ENCODE measurements around the gene BRSK2.

GRCh38 chr11:1493650-1494244, 104.0 kb downstream of the BRSK2 start:
- no peak for TF ChIP-seq POLR2A (IDR thresholded peaks at IDR 0.05; ENCODE audit: low read length)
- no peak for TF ChIP-seq GATA1 (IDR thresholded peaks at IDR 0.05; ENCODE audit: low read depth, low read length)

All from erythroblast (primary cell).